Coronary artery (tissue), 2 donors: ENCODE data around the gene SLC15A5.

Experiments used
- DNase-seq: peaks from one replicate; pipeline ENCODE4 v3.0.0-alpha.2; 2017; ENCODE audit warnings: low spot score
- H3K27ac ChIP-seq, 2 donors: fragments of 200-600 bp; sonication (generic); one replicate each; pipeline ENCODE4 v1.5.1; 2016 to 2019
- H3K4me3 ChIP-seq: fragments of 200-600 bp; sonication (generic); 2 replicates; pipeline ENCODE4 v1.5.1; 2016; ENCODE audit warnings: mild to moderate bottlenecking, moderate library complexity
- CTCF ChIP-seq: fragments of 200-600 bp; sonication (generic); IDR thresholded peaks from one replicate; pipeline ENCODE4 v1.5.1; 2019; ENCODE audit warnings: antibody characterized with exemption

The SLC15A5 gene

DNA sequence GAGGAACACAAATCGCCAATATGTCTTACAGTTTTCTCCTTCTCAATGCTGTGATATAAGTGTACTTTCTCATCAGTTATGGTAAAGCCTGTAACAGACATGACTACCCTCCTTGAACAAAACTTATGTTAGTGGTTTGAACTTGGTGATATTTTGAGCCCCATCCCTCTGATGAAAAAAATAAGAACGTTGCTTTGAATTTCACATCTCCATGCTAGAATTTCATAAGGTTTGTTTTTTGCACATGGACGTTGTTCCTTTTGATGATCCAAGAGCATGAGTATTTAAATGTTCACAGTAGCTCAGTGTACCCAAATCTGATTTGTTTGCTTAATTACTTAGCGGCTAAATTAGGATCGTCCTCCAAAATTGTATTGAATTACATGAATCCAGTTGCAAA, at the start of gene SLC15A5:
SLC15A5 (minus strand) TSS at position 101 of the 400 bp plus-strand sequence; CDS start at position 101, 0 bp downstream.
- TF ChIP-seq CTCF = no peak
- DNase-seq = no peak
- Histone ChIP-seq H3K27ac (no peak within 1 kb of the TSS), H3K4me3 (no peak within 1 kb of the TSS)

DNA sequence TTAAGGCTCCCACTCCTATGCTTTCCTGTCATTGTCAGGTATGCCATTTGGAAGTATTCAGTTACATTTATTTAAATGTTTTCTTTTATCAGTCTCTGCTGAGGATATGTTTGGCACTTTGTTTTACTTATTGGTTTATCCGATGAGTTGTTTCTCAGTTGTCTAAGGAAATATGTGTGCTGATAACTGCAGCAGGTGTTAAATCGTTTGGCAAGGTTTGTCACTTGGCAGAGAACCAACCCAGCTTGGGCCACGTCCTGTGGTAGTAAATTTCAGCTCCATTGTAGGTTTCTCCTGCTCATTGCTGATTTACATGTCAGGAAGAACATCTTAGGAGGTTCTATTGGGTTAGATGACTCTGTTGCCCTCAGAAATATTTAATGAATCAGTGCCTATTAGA, 47.9 kb upstream of the SLC15A5 start:
- no peak overlapping the region for H3K4me3 ChIP-seq
- no peak overlapping the region for H3K27ac ChIP-seq
- no peak for TF ChIP-seq CTCF
- DNase-seq = no peak

- DNase-seq = no peak
- no peak for TF ChIP-seq CTCF
- Histone ChIP-seq H3K27ac (no peak overlapping the region), H3K4me3 (no peak overlapping the region)
Observed at GRCh38 chr12:16324772-16325171, 47.3 kb upstream of the SLC15A5 start.

GRCh38 chr12:16324272-16324671, 46.8 kb upstream of the SLC15A5 start:
- DNase-seq = no peak
- Histone ChIP-seq H3K4me3 (no peak overlapping the region), H3K27ac (no peak overlapping the region)
- TF ChIP-seq CTCF = no peak

- no peak for TF ChIP-seq CTCF
- Histone ChIP-seq H3K4me3 (no peak overlapping the region), H3K27ac (no peak overlapping the region)
- no peak for DNase-seq
Observed at GRCh38 chr12:16323638-16324037, 46.2 kb upstream of the SLC15A5 start.

DNA sequence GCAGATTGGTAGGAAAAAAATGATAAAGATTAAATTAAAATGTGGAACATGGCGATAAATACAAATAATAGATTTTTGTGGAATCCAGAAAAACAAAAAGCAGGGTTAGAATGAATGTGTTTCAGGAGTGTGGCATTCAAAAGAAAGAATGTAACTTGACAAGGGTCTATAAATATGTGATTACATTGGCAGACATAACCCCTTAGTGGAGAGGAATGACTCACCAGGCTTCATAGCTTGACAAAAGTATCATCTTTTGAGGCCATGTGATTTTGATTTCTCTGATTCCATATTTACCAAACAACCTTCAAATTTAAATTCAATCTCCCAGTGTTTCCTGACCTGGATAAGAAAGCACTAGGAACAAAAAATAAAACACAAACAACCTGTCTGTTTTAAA, 45.5 kb upstream of the SLC15A5 start:
- no peak overlapping the region for H3K4me3 ChIP-seq
- H3K27ac ChIP-seq = no peak overlapping the region
- no peak for DNase-seq
- no peak for TF ChIP-seq CTCF

DNA sequence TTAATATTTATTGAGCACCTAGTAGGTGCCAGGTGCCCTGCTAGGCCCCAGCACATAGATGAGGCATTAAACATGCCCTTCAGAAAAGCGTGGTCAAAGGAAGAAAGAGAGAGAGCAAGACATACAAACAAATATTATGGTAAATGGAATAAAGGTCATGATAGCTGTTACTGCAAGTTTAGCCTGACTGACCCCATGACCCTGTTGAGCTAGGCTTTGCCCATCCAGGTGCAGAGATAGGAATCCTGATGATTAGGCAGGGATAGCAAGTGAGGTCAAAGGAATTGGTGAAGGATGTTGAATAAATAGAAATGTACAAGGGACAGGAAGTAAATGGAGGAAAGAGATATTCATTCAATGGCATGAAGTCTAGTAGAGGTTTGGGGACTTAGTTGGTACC, 33.4 kb upstream of the SLC15A5 start:
- Histone ChIP-seq H3K27ac (no peak overlapping the region), H3K4me3 (no peak overlapping the region)
- no peak for DNase-seq
- TF ChIP-seq CTCF = no peak
